ENCODE results near the gene SLC16A9. TPM values are rescaled to one million over a fixed set of nuclear protein-coding genes. Genes with fewer than 3 reads are reported as not detected.

SLC16A9 gene
- total RNA-seq, 1 donor from 2014 or later: 23.1 TPM

Other genes starting within 250 kb of the SLC16A9 start
- not detected in 2 replicates for gene MRLN, start 43.6 kb upstream of the SLC16A9 start, total RNA-seq
- 40.6 and 41.5 TPM in 2 replicates for gene CCDC6, start 196.7 kb upstream of the SLC16A9 start, total RNA-seq

All from neural crest cell (in vitro differentiated cells).